LNCaP clone FGC (cell line): ENCODE measurements around the gene ARPC1B.

Source experiments
- DNase-seq: peaks from one replicate; pipeline ENCODE4 v3.0.0-alpha.2; 2011; ENCODE audit warnings: low read depth
- H3K4me3 ChIP-seq: 2 replicates; pipeline ENCODE4 v1.5.1; 2011; ENCODE audit warnings: mild to moderate bottlenecking, low read depth, low read length, control low read depth
- TF ChIP-seq, protein P1 (sequence below): IDR thresholded peaks from 2 replicates; pipeline ENCODE4 v1.5.1; 2012; ENCODE audit warnings: mild to moderate bottlenecking; ENCODE audit not compliant: control insufficient read depth, insufficient read depth; ENCODE audit errors: extremely low read depth

The ARPC1B gene

DNA sequence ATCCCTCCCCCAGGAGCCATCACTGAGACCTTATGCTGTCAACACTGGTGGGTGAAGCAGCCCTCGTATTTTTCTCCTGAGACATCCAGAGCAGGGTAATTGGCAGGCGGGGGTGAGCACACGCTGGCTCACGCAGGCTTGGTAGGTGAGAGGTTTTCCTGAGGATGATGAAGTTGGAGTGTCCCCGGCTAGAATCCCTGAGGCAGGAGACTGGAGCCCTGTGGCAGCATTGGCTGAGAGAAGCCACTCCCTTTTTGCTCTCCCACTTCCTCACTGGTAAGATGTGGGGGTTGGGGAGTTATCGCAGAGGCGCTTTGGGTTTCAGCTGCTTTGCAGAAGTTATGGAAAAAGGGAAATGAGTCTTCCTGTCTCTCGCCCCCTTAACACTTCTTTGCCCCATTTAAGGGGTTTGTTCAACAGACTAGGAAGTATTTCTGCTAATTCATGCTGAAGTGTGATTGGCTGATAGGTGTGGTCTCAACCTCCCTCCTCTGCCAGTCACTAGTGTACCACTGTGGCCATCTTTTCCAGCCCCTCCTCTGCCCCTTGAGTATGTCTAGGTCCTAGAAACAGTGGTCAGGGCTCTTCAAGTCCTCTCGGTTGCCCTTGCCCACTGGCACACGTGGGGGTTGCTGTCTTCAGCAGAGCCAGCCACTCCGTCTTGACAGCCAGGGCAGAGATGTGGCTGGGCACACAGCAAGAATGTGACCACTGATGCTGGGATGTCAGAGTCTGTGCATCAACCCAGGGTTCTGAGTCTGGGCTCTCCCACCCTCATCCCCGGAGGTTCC lies 5.7 kb downstream of the ARPC1B start:
- no peak for DNase-seq
- H3K4me3 ChIP-seq: no peak overlapping the region

DNA sequence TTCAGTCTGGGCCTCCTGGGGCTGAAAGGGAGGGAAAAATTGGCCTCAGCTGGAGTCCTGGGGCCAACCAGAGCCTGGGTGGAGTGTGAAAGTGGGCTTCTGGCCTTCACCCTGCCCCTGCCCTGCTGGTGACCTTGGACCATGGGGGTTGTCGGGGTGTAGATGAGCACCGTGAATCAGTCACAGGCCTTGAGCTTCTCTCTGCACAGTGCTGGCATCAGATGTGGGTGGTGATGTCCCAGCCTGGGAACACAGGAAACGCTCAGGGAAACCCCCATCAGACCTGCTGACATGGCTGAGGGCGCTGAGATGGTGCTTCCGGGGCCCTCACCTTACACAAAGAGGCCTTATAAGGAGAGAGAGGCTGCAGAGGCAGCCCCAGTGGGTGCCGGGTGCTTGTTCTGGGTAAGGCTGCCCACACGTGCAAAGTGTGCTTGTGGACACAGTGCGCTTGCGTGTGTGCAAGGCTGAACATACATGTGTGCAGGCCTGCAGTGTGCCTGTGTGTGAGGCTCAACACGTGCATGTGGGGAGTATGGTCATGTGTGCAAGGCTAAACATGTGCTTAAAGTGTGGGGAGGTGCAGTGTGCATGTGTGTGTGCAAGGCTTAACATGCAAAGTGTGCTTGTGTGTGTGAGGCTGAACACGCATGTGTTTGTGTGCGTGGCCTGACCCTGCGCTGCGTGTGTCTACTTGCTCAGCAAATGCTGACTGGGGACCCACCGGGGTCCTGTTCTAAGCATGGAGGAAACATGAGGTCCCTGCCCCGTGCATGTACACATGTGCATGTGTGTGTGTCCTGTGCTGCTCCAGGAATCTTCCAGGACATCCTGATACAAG lies 6.5 kb downstream of the ARPC1B start:
- DNase-seq: no peak
- no peak overlapping the region for H3K4me3 ChIP-seq
- TF ChIP-seq, protein P1, sequence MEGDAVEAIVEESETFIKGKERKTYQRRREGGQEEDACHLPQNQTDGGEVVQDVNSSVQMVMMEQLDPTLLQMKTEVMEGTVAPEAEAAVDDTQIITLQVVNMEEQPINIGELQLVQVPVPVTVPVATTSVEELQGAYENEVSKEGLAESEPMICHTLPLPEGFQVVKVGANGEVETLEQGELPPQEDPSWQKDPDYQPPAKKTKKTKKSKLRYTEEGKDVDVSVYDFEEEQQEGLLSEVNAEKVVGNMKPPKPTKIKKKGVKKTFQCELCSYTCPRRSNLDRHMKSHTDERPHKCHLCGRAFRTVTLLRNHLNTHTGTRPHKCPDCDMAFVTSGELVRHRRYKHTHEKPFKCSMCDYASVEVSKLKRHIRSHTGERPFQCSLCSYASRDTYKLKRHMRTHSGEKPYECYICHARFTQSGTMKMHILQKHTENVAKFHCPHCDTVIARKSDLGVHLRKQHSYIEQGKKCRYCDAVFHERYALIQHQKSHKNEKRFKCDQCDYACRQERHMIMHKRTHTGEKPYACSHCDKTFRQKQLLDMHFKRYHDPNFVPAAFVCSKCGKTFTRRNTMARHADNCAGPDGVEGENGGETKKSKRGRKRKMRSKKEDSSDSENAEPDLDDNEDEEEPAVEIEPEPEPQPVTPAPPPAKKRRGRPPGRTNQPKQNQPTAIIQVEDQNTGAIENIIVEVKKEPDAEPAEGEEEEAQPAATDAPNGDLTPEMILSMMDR: no peak

More for the DNA sequence above, 5.7 kb downstream of the ARPC1B start:
- TF ChIP-seq, protein P1: no peak

DNA sequence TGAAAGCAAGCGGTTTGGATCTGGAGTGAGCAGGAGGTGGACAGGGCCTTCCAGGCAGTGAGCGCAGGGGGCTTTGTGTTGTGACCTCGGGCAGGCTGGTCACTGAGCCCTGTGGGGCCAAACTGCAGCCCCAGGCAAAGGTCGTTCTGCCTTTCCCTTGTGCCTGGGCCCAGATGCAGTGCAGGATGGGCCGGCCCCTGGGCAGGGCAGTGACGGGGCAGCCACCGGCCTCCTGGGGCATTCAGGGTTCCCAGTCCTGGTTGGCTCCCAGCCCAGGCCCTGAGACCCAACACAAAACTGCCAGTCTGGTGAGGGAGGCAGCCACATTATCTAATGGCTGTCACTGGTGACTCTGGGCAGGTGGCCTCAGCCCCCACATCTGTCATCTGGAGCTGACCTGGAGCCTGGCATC lies 7.1 kb downstream of the ARPC1B start:
- no peak for DNase-seq
- TF ChIP-seq, protein P1: no peak
- H3K4me3 ChIP-seq: no peak overlapping the region

DNA sequence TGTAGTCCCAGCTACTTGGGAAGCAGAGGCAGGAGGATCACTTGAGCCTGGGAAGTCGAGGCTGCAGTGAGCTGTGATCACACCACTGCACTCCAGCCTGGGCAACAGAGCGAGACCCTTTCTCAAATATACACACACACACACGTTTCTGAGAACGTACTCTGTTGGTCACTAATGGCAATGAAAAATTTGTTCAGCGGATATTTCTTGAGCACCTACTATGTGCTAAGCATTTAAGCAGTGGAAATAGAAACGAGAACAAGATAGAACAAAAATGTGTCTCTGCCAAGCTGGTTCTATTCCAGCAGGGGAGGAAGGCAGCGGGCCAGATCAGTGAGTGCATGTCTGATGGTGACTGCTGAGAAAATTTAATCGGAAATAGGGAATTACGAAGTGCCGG lies 8.7 kb downstream of the ARPC1B start:
- no peak for DNase-seq
- TF ChIP-seq, protein P1: no peak

DNA sequence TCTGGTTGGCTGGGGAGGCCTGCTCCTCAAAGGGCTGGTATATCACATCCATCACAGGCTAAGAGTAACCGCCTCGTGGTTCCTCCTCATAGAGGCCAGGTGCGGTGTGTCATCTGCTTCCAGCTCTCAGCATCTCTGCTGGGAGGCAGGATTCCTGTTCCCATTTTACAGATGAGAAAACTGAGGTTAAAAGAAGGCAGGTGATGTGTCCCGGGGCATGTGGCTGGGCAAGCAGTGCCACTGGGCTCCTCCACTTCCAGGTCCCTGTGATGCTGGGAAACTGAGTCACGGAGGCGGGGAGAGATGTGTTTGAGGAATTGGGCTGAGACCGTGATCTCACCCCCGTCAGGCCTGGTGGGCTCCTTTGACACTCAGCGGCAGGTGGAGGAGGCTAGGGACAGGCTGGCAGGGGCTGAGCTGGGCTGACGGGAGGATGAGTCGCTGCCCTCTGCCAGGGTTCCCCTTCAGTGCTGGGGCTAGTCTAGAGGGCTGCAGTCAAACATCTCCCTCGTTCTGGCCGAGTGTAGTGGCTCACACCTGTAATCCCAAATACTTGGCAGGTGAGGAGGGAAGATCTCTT lies 9.4 kb downstream of the ARPC1B start:
- no peak for DNase-seq
- TF ChIP-seq, protein P1: no peak

More for the DNA sequence above, 8.7 kb downstream of the ARPC1B start:
- no peak overlapping the region for H3K4me3 ChIP-seq

DNA sequence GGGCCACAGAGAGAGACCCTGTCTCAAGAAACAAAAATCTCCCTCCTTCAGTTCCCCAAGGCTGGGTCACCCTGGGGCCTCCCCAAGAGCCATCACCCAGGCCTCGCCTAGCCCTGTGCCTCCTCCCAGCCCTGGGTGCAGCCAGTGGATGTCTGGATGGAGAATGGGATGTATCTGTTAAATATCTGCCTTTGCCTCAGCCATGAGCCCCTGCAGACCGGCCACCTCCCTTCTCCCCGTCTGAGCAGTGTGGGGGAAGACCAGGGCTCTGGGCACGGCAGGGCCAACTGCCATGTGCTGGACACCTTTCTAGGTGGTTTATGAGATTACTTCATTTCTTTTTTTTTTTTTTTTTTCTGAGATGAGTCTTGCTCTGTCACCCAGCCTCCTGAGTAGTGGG lies 10.0 kb downstream of the ARPC1B start:
- DNase-seq: no peak
- no peak overlapping the region for H3K4me3 ChIP-seq
- TF ChIP-seq, protein P1: no peak

More for the DNA sequence above, 9.4 kb downstream of the ARPC1B start:
- H3K4me3 ChIP-seq: no peak overlapping the region
